HG02588 (cell line): ENCODE measurements around the gene NT5DC2.

Experiments used
- ATAC-seq: cut with Tn5 transposase; IDR thresholded peaks from one replicate; pipeline ENCODE4 v1.9.1; 2021; ENCODE audit warnings: mild to moderate bottlenecking, moderate library complexity; ENCODE audit not compliant: unreplicated experiment

NT5DC2 gene

DNA sequence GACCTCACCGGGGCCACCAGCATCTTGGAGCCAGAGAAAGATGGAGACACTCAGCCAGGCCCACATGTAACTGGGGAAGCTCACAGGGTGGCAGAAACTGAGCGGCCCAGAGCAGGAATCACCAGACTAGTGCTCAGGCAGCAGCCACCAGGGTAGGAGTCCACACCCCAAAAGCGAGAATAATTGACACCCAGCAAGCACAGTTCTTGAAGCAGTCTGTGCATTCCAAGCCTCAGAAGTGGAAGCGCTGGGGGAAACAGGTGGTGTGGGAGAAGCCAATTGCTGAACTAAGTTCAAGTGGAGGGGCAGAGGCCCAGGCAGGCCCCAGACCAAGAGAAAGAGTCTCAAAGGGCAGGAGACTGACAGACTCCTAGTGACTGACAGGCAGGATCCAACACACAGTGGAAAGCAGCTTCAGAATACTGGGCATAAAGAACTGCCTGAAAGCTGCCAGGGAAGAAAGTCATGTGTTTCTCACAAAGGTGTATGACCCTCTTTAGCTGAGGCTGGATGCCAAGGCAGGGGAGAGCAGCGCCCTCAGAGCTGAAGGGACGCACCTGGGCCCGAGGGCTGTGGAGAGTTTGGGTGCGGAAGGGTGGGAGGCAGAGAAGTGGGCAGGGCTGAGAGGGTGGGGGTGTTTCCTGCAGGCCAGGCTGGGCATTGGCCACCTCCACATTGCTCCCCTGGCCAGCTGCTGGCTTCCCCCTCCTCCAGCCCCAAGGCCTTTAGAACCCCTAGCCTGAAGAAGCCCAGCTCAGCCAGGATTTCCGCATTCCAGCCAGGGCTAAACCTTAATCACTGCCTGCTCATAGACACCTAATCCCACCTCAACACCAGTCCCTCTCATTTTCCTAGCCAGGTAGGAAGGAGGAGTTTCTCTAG lies 7.7 kb downstream of the NT5DC2 start:
- no peak for ATAC-seq

DNA sequence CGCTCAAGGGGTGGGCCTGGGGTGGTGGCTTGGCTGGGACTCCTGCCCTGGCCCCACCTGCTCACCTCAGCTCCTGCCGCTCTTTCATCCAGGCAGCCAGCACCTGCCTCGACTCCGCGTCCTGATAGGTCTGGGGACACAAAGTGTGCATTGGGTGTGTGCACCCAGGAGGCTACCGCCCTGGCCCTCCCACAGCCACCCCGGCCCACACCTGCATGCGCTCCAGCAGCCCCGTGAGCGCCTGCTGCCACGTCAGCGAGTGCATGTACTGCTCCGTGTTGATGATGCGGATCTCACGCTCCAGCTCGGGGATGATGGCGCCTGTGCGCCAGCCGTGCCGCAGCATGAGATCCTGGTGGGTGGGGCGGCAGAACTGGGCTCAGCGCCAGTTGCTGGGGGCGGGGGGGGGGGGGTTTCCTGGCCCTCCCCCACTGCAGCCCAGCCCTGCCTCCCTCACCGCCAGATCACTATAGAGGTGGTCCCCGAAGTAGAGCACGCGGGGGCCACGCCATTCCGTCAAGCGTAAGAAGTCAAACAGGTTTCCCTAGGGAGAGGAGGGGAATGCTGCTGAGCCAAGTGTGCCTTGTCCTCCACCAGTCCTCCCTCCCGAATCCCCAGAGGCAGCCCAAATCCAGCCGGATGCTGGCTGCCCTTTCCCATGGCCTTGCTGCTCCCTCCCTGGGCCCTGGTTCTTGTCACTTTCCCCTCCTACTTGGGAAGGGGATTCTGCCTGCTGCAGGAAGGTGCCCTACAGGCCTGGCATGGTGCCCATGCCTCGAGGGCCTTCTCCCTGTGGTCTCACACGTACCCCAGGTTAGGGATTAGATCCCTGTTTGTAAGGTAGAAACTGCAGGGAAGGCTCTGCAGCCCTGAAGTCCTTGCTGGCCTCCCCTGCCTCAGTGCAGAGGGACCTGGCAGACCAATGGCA lies 8.6 kb downstream of the NT5DC2 start:
- no peak for ATAC-seq

- ATAC-seq = no peak
These were observed 9.4 kb downstream of the NT5DC2 start for GRCh38 chr3:52524258-52524751.

- no peak for ATAC-seq
These were observed 10.0 kb downstream of the NT5DC2 start for GRCh38 chr3:52523386-52524257.

DNA sequence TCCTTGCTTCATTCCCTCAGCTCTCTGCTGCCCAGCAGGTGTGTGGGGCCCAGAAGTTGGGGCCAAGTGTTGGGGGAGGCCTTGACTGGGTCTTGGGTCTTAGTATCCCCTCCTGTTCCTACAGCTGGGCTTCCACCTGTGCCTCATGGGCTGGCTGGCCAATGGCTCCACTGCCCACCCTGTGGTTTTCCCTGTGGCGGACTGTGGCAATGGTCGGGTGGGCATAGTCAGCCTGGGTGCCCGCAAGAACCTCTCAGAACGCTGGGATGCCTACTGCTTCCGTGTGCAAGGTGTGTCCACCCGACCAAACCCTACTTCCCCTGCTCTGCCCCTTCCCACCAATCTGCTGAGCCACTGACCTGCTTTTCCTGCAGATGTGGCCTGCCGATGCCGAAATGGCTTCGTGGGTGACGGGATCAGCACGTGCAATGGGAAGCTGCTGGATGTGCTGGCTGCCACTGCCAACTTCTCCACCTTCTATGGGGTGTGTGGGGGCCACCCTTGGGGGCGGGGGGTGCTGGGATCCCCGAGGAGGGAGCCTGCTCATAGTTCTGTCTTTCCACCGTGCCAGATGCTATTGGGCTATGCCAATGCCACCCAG lies 10.9 kb downstream of the NT5DC2 start:
- ATAC-seq = no peak

GRCh38 chr3:52521881-52522650 lies 11.6 kb downstream of the NT5DC2 start:
- ATAC-seq = no peak

GRCh38 chr3:52521488-52521824 lies 12.2 kb downstream of the NT5DC2 start:
- ATAC-seq = no peak

DNA sequence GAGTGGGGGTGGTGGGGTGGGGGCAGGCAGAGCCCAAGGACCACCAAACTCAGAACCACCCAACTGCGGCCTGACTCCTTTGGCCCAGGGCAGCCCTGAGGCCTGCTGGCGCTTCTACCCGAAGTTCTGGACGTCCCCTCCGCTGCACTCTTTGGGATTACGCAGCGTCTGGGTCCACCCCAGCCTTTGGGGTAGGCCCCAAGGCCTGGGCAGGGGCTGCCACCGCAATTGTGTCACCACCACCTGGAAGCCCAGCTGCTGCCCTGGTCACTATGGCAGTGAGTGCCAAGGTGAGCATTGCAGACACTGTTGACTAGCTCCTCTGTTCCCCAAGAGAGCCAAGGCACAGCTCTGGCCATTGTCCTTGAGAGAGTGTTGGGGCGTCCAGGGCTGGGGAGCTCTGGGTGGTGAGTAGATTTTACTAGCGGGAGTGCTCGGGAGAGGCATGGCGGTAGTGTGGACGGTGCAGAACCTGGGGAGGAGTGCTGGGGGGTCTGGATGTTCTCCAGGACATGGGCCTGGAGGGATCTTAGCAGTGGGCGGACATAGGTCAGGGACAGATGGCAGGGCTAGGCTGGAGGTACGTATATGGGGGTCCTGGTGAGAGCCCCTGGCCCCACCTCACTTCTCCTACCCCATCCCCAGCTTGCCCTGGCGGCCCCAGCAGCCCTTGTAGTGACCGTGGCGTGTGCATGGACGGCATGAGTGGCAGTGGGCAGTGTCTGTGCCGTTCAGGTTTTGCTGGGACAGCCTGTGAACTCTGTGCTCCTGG lies 12.8 kb downstream of the NT5DC2 start:
- no peak for ATAC-seq

DNA sequence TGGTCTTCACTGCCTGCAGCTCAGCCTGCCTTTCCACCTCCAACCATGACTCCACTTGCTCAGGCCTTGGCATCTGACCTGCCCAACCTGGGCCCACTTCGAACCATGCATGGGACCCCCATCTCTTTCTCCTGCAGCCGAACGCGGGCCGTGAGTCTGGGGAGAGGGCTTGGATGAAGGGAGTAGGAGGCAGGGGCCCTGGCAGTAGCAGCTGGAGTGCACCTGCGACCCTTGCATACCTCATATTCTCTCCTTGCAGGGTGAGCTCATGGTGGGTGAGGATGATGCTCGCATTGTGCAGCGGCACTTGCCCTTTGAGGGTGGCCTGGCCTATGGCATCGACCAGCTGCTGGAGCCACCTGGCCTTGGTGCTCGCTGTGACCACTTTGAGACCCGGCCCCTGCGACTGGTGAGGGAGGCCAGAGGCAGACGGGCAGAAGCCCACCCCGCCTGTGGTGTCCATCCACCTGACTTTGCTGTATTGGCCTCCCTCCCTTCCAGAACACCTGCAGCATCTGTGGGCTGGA lies 13.5 kb downstream of the NT5DC2 start:
- no peak for ATAC-seq

GRCh38 chr3:52519445-52520140 lies 14.1 kb downstream of the NT5DC2 start:
- no peak for ATAC-seq

- ATAC-seq = no peak
These were observed 14.8 kb downstream of the NT5DC2 start for GRCh38 chr3:52518723-52519444.

DNA sequence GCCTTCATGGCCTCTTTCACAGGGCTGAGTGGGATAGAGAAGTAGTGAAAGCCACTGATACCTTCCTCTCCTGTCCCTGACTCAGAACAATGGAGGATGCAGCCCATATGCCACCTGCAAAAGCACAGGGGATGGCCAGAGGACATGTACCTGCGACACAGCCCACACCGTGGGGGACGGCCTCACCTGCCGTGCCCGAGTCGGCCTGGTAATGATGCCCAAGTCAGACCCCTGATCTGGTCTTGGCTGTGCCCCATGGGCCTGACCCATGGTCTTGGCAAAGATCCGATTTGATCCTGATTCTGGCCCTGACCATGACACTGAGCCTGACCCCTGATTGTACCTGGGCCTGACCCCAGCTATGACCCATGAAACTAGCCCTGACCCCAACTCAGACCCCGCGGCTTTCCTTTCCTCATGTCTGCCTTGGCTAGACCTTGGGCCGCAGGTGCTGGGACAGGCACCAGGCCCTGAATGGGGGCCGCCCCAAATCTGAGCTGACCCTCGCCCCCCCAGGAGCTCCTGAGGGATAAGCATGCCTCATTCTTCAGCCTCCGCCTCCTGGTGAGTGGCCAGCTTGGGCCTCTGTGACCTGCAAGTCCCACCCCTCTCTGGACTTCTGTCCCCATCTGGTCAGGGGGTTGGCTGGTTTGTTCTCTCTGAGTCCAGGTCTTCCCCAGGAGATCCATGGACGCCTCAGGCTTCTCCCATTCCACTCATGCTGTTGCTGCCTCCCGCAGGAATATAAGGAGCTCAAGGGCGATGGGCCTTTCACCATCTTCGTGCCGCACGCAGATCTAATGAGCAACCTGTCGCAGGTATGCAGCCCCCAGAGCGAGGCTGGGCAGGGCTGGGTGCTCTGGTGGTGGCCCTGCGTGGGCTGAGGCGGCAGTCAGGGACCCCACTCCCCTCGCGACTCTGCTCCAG lies 15.6 kb downstream of the NT5DC2 start:
- no peak for ATAC-seq

DNA sequence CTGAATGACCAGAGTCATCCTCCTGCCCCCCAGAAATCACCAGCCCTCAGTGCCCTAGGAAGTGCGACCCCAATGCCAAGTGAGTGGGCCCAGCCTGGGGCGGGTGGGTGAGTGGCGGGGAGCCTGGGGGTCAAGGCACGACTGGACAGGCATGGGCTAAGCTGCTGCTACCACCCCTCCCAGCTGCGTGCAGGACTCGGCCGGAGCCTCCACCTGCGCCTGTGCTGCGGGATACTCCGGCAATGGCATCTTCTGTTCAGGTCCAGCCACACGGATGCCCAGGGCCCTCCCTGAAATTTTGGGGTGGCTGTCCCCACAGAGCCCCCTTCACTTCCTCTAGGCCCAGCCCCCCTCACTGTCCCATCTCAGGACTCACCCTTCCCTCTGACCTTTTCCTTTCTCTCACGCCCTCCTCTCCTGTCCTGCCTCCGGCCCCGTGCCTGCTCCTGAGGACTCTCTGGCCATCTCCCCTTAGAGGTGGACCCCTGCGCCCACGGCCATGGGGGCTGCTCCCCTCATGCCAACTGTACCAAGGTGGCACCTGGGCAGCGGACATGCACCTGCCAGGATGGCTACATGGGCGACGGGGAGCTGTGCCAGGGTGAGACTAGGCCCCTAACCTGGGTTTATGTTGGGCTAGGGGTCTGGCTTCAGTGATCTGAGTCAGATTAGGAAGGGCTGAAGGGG lies 17.0 kb downstream of the NT5DC2 start:
- no peak for ATAC-seq

DNA sequence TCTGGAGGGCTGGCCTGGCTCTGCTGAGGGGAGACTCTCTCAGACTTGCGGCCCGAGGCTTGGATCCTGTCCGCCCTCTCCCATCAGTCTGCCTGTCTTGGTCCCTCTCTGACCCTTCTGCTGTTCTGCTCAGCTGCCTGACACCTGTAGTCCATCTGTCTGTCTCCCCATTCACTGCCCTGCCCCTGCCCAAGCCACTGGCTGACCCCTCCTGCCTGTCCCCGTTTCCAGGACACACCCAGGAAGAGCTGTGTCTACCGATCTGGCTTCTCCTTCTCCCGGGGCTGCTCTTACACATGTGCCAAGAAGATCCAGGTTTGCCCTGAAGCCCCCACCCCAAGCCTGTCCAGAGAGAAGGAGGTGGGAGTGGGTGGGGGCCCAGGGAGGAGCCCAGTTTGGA lies 18.5 kb downstream of the NT5DC2 start:
- ATAC-seq = no peak

GRCh38 chr3:52514576-52514975 lies 19.1 kb downstream of the NT5DC2 start:
- ATAC-seq = no peak

- ATAC-seq = no peak
These were observed 20.4 kb downstream of the NT5DC2 start for GRCh38 chr3:52513281-52513680.
